ENCODE data around the gene RAB1A.

The RAB1A gene

DNA sequence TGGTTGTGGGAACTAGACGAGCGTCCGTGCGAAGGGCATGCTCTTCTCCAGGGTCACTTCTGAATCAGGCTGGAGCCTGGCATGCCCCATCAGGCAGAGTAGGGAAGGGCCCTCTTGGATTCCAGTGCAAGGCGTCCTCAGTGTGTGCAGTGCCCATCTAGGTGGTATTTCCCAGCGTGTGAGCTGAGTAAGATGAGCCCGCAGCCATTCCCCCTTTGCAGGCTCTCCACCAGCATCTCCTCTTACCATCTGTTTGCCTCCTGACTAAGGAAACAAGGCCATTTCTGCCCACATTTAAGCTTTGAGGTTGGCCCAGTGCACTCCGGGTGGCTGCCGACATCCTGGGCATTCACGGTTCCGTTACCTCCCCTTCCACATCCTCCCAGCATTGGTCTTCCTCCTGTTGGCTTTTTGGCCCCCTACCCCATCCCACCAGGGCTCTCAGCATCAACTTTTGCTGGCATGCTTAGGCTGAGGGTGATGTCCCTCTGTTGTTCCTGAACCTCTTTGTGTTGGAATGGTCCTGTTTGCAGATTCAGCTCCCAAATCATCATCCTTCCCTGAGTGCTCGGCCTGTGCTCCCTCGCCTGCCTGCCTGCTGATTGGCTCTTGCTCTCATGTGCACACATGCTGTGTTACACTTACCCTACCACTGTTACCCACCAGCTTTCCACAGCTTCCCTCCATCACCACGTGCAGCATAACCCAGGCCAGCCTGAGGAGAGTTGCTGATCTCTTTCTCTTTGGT lies 61.9 kb downstream of the RAB1A start:
- H3K4me3 ChIP-seq (ENCODE audit: low read length), result no peak overlapping the region
- H3K9me2 ChIP-seq (replicated peaks; ENCODE audit: control insufficient read depth, low read length), result no peaks in the 10 kb centered on the region
- no peak overlapping the region for H3K27ac ChIP-seq (ENCODE audit: low read depth, low read length)
- H3K79me2 ChIP-seq (ENCODE audit: control insufficient read depth, low read length), result peaks cover 8% of the 10 kb centered on the region; the same call in 1 of the 2 replicates
- peaks cover 3% of the 10 kb centered on the region; the same call in 1 of the 2 replicates for H4K20me1 ChIP-seq (ENCODE audit: control insufficient read depth, insufficient read depth, low read depth, low read length)
- TF ChIP-seq, protein P1, sequence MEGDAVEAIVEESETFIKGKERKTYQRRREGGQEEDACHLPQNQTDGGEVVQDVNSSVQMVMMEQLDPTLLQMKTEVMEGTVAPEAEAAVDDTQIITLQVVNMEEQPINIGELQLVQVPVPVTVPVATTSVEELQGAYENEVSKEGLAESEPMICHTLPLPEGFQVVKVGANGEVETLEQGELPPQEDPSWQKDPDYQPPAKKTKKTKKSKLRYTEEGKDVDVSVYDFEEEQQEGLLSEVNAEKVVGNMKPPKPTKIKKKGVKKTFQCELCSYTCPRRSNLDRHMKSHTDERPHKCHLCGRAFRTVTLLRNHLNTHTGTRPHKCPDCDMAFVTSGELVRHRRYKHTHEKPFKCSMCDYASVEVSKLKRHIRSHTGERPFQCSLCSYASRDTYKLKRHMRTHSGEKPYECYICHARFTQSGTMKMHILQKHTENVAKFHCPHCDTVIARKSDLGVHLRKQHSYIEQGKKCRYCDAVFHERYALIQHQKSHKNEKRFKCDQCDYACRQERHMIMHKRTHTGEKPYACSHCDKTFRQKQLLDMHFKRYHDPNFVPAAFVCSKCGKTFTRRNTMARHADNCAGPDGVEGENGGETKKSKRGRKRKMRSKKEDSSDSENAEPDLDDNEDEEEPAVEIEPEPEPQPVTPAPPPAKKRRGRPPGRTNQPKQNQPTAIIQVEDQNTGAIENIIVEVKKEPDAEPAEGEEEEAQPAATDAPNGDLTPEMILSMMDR (IDR thresholded peaks at IDR 0.05; ENCODE audit: low read depth, low read length, poor library complexity, severe bottlenecking), result no peak
- TF ChIP-seq EZH2phosphoT487 (IDR thresholded peaks at IDR 0.05; ENCODE audit: borderline replicate concordance, low read length), result no peak
- H3K27me3 ChIP-seq (ENCODE audit: control insufficient read depth, low read length), result no peaks in the 10 kb centered on the region
- 0 out of 2 replicates have a peak, but pooled peaks cover under 1% of the 10 kb centered on the region for H3F3A ChIP-seq (ENCODE audit: control insufficient read depth, insufficient read depth)
- H3K36me3 ChIP-seq (ENCODE audit: control insufficient read depth, low read length), result peaks cover 31% of the 10 kb centered on the region
- no peaks in the 10 kb centered on the region for H3K9me3 ChIP-seq (ENCODE audit: control insufficient read depth, insufficient read depth, low read length)
- H3K4me2 ChIP-seq (ENCODE audit: low read length), result no peak overlapping the region
- H3K4me1 ChIP-seq (ENCODE audit: control insufficient read depth, low read length), result peaks cover 41% of the 10 kb centered on the region

DNA sequence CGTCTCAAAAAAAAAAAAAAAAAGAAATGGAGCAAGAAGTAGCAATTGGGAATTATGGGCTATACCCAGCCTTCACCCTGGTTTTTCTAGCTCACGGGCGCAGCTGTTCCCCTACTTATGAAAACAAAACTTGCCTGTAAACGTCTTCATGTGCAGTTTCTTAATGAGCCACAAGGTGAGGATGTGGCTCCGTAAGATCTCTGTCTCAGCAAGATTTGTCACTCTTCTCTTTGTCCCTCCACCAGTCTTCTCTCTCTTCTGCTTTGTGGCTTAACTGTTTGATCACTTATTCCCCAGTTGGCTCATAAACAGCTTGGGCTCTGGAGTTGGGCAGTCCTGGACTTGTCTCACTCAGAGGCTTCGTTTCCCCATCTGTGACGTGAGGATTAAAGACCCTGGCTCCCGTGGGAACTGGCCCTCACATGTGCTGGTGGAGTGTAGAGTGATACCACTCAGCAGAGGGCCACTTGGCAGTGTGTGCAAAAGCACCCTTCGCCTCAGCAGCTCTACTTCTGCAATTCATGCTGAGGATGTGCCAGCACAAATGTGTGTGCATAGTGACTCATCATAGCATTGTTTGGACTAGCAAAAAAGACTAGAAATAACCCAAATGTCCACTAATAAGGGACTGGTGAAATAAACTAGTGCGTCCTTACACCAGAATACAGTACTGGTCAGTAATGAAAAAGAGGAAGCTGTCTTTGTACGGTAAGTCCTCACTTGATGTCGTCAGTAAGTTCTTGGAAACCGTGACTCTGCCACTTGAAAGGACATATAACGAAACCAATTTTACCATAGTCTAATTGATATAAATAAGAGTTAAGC lies 65.0 kb downstream of the RAB1A start:
- no peak for TF ChIP-seq EZH2phosphoT487 (IDR thresholded peaks at IDR 0.05; ENCODE audit: borderline replicate concordance, low read length)
- TF ChIP-seq, protein P1 (IDR thresholded peaks at IDR 0.05; ENCODE audit: low read depth, low read length, poor library complexity, severe bottlenecking), result peak; percentile 90
- peaks cover 3% of the 10 kb centered on the region; the same call in 1 of the 2 replicates for H4K20me1 ChIP-seq (ENCODE audit: control insufficient read depth, insufficient read depth, low read depth, low read length)
- H3K4me3 ChIP-seq (ENCODE audit: low read length), result peak overlapping the region; percentile 23; the same call in 1 of the 2 replicates
- no peaks in the 10 kb centered on the region for H3K9me3 ChIP-seq (ENCODE audit: control insufficient read depth, insufficient read depth, low read length)
- peak overlapping the region; percentile 68 for H3K4me2 ChIP-seq (ENCODE audit: low read length)
- peak overlapping the region; percentile 30 for H3K27ac ChIP-seq (ENCODE audit: low read depth, low read length)
- peaks cover 2% of the 10 kb centered on the region; the same call in 1 of the 2 replicates for H3K36me3 ChIP-seq (ENCODE audit: control insufficient read depth, low read length)
- no peaks in the 10 kb centered on the region for H3F3A ChIP-seq (ENCODE audit: control insufficient read depth, insufficient read depth)
- H3K27me3 ChIP-seq (ENCODE audit: control insufficient read depth, low read length), result no peaks in the 10 kb centered on the region
- H3K79me2 ChIP-seq (ENCODE audit: control insufficient read depth, low read length), result peaks cover 14% of the 10 kb centered on the region; the same call in 1 of the 2 replicates
- no peaks in the 10 kb centered on the region for H3K9me2 ChIP-seq (replicated peaks; ENCODE audit: control insufficient read depth, low read length)
- H3K4me1 ChIP-seq (ENCODE audit: control insufficient read depth, low read length), result peaks cover 26% of the 10 kb centered on the region

DNA sequence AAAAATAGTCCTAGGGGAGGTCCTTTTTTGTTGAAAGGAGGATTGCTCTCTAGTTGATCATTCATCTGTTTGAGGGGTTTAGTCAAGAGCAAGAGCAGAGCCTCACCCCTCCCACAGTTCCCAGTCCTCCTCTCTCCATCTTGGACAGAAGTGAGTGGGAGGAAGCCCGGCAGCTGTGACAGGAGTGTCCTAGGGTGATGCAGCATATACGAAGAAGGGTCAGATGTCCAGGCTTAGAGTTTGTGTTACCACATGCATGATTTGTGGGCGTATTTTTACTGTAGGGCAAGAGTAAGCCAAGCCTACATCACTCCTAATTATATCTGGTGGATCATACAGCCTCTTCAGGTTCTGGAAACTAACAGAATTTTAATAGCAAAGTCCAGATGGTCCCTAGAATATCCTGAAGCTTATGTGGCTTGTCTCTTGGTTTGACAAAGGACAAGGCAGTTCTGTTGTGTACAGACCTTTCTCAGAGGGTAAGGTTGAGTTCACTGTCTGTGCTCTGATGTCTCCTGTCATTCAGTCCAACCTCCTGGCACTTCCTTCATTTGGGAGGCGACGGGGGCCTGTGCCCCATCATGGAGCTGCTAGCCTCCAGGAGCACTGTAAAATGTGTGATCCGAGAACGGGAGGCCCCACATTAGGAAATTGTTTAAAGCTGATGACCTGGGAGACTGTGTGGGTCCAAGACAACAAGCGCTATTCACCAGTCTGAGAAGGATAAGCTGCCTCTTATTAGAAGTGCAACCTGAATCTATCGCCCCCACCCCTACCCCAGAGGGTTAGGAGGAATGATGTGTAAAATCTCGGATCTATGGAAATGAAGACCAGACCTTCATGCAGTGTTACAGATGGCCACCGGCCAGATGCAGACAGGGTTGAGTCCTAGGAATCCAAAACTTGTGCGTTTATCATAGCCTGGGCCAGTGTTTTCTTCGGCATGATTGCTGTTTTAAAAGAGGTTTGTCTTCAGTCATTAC lies 66.8 kb downstream of the RAB1A start:
- peaks cover 23% of the 10 kb centered on the region for H3K79me2 ChIP-seq (ENCODE audit: control insufficient read depth, low read length)
- no peak overlapping the region for H3K27ac ChIP-seq (ENCODE audit: low read depth, low read length)
- peaks cover 3% of the 10 kb centered on the region; the same call in 1 of the 2 replicates for H4K20me1 ChIP-seq (ENCODE audit: control insufficient read depth, insufficient read depth, low read depth, low read length)
- H3K4me1 ChIP-seq (ENCODE audit: control insufficient read depth, low read length), result peaks cover 16% of the 10 kb centered on the region
- no peak overlapping the region for H3K4me3 ChIP-seq (ENCODE audit: low read length)
- no peak overlapping the region for H3K4me2 ChIP-seq (ENCODE audit: low read length)
- H3K9me2 ChIP-seq (replicated peaks; ENCODE audit: control insufficient read depth, low read length), result no peaks in the 10 kb centered on the region
- no peaks in the 10 kb centered on the region for H3K36me3 ChIP-seq (ENCODE audit: control insufficient read depth, low read length)
- H3F3A ChIP-seq (ENCODE audit: control insufficient read depth, insufficient read depth), result no peaks in the 10 kb centered on the region
- no peaks in the 10 kb centered on the region for H3K27me3 ChIP-seq (ENCODE audit: control insufficient read depth, low read length)
- no peak for TF ChIP-seq EZH2phosphoT487 (IDR thresholded peaks at IDR 0.05; ENCODE audit: borderline replicate concordance, low read length)
- TF ChIP-seq, protein P1 (IDR thresholded peaks at IDR 0.05; ENCODE audit: low read depth, low read length, poor library complexity, severe bottlenecking), result no peak
- H3K9me3 ChIP-seq (ENCODE audit: control insufficient read depth, insufficient read depth, low read length), result no peaks in the 10 kb centered on the region

Data from DOHH2 (cell line).